Stimulated activated CD8-positive, alpha-beta memory T cell treated with anti-CD3 and anti-CD28 coated beads, Interleukin-4, amount 100 ng/mL, for 24 hours (primary cell): ENCODE data around the gene OPHN1.

Experiments used
- DNase-seq: peaks from one replicate; pipeline ENCODE4 v3.0.0-alpha.2; 2020; ENCODE audit warnings: low read depth

Gene OPHN1

GRCh38 chrX:68238568-68238967 is 194.7 kb downstream of the OPHN1 start:
- DNase-seq: no peak

GRCh38 chrX:68234171-68234910 is 199.0 kb downstream of the OPHN1 start:
- no peak for DNase-seq

- DNase-seq: no peak
Observed at GRCh38 chrX:68232206-68232605, 201.1 kb downstream of the OPHN1 start.

DNA sequence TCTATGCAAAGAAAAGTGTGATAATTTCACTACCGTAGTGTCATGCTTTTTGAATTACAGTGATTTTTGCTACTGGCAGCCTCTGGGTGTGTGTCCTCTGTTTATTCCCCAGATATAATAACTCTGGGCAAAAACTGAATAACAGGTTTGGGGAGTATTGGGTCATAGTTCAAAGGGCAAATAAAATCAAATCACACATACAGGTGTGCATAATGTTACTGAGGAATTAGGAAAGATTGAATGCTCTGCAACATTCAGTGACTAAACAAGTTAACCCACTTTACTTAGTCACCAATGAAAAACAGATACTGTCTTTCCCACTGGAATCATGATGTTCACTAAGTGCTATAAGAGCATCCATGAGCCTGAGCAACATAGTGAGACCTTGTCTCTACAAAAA is 224.3 kb downstream of the OPHN1 start:
- DNase-seq: no peak

- DNase-seq: no peak
Observed at GRCh38 chrX:68204521-68205038, 228.7 kb downstream of the OPHN1 start.

- DNase-seq: no peak
Observed at GRCh38 chrX:68203646-68204045, 229.6 kb downstream of the OPHN1 start.

DNA sequence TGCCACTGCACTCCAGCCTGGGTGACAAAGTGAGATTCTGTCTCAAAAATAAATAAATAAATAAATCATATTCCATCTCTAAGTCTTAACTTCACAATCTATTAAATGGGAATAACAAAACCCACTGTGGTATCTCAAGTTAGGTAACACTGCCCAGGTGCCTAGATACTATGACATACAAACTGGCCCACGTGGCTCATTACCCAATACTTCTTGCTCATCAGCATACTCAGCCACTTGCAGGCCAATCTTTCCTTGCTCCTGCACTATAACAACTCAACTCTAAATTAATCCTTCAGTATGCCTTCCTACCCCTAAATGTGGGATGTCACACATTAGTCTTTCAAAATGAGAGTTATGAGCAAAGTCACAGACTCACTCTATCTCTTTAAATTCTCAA is 230.1 kb downstream of the OPHN1 start:
- no peak for DNase-seq

GRCh38 chrX:68199062-68199848 is 234.0 kb downstream of the OPHN1 start:
- no peak for DNase-seq

DNA sequence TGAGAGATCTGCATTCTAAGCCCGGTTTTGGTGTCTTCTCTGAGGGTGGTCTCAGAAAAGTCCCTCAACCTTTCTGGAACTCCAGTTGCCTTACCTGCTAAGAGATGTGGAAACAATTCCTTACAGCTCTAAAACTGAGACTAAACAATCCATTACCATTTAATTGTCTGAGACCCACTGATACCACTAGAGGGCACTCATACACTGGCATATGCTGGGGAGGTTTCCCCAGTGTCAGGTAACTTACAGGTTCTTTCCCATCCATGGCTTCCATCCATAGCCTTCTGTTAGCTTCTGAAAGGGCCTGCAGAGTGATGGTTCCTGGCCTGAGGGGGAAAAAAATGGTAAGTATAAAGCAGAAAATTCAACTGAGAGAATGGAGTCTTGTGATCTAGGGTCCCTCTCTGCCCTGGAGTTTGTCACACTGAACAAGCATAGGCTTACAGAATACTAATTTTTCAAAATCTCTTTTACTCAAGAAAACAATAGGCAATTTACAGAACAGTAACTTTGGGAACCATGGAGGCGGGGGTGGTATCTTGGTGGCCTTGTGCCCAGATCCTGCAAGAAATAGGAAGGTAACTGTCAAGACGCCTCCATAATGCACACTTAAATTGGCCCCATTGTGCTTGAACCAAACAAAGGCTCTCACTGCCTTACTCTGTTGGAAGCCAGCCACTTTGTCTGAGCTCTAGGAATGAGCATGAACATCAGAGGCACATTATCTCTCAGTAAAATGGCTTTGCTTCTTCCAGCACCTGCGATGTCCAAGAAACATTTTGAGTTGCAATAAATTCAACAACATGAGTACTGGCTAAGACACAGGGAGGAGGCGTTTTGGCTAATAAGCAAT is 236.1 kb downstream of the OPHN1 start:
- DNase-seq: peak; percentile 4

DNA sequence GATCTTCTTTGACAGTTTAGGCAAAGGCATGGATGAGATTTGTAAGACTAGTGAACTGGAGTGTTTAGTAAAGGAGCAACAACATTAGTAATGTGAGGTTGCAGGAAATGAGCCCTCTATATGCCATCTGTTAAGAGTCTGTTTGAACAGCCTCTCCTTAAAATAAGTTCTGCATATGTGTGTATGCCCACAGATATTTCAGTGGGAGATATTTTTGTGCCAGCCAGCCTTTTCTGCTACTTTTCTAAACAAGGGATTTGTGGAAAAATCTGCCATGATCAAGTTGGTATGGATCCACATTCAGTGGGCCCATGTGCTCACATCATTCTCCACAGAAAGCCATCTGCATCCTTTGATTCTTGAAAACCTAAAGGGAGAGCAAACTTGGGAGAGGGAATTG is 237.7 kb downstream of the OPHN1 start:
- DNase-seq: no peak

GRCh38 chrX:68193786-68194185 is 239.5 kb downstream of the OPHN1 start:
- DNase-seq: no peak

DNA sequence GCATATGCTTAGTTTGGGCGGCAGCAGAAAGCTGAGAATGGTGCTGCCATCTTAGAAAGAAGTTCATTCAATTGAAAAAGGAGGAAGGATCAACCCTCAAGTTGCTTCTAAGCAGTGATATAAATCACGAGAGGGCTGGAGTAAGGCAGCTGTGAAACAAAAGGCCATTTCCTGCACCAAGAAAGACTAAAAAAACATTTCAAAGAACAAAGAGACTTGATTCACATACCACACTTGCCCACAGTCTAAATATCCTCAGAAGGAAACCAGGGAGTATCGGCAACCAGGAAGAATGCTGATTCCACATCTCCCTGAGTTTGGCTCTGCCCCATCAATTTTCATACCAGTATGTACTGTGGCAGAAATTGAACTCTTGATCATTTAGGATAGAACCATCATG is 240.1 kb downstream of the OPHN1 start:
- DNase-seq: no peak

DNA sequence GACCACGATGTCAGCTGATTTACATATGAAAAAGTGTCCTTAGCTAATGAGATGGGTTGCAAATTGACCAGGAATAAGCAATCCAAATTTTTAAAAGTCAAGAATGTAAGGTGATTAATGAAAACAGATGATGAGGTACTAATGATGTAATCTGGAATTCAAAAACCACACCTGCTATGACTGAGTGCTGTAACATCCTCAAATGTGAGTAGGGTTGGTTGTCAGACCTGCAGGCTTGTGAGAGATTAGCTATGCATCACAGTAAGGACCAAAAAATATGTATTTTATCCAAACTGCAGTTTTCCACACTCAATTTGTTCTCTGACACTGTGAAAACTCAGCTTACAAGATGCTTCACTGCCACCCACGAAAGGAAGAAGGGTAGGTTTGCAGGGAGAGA is 242.5 kb downstream of the OPHN1 start:
- no peak for DNase-seq

GRCh38 chrX:68186552-68187262 is 246.6 kb downstream of the OPHN1 start:
- no peak for DNase-seq

DNA sequence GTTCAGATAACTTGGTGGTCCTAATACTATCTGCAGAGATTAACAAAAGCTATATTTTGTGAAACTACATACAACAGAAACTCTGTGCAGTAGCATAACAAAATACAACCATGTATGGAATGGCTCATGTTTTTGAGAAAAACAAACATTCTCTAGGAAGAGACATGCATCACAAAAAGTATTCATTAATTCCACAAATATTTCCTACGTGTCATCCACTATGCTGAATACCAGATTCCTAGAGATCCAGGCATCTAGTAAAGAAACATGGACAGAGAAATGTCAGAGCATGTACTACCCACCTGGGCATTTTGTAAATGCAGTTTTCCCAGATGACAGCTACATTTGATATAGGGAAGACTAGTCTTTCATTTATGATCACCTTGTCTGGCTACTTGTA is 248.1 kb downstream of the OPHN1 start:
- DNase-seq: no peak

DNA sequence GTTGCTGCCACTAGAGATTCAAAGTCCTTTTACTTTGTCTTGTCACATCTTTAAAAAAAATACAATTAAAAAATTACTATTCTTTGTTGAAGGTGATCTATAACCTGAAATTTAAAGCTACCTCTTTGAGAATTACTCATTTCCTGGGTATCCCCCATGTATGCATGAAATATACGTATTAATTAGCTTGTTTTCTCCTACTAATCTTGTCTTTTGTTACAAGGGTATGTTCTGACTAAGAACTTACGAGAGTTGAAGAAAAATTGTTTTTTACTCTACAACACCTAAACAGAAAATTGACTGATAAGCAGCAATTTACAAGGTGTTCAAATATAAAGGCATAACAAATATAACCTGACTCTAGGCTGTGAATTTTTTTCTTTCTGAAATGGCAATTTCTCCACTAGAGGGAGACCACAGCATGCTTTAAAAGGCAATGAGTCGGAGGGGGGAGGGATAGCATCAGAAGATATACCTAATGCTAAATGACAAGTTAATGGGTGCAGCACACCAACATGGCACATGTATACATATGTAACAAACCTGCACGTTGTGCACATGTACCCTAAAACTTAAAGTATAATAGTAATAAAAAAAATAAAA is 249.6 kb downstream of the OPHN1 start:
- no peak for DNase-seq

GRCh38 chrX:68180579-68180978 is 252.7 kb downstream of the OPHN1 start:
- DNase-seq: no peak

GRCh38 chrX:68179355-68179754 is 253.9 kb downstream of the OPHN1 start:
- DNase-seq: no peak

GRCh38 chrX:68177542-68177941 is 255.8 kb downstream of the OPHN1 start:
- no peak for DNase-seq

DNA sequence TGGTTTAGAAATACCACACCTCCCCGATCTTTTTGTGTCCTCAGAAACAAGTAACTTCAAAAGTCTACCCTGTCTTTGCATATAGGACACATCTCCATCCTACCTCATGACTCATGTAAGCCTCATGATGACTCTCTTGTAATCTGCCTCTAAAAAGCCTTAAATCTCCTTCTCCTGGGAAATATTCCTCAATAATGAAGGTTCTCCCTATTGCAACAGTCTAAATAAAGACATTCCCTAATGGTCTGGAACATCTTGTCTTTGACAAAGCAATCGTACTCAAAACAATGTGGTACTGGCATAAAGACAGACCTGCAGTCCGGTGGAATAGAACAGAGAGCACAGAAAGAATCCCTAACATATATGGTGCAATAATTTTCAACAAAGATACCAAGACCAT is 257.7 kb downstream of the OPHN1 start:
- DNase-seq: no peak

DNA sequence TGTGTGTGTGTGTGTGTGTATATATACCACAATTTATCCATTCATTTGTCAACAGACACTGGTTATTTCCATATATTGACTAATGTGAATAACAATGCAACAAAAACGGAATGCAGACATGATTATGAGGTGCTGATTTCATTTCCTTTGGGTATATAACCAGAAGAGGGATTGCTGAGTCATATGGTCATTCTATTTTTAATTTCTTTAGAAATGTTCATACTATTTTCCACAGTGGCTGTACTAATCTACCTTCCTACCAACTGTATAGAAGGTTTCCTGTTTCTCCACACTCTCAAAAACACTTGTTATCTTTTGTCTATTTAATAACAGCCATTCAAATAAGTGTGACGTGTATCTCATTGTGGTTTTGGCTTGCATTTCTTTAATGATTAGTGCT is 269.9 kb downstream of the OPHN1 start:
- DNase-seq: no peak
